GM23248 (cell line): Measurements from ENCODE around the gene RAB3IP. TPM values are rescaled to one million over a fixed set of nuclear protein-coding genes. Genes with fewer than 3 reads are reported as not detected.

Experiments
- DNase-seq: peaks from one replicate; pipeline ENCODE4 v3.0.0-alpha.2; 2015
- H2AFZ ChIP-seq: fragments of 200-600 bp; sonication (generic); 2 replicates; pipeline ENCODE4 v1.6.1; 2016; ENCODE audit warnings: antibody characterized with exemption
- H3F3A ChIP-seq: fragments of 200-600 bp; sonication (generic); 2 replicates; pipeline ENCODE4 v1.6.1; 2016; ENCODE audit warnings: mild to moderate bottlenecking, antibody characterized with exemption, mixed run types; ENCODE audit not compliant: insufficient read depth
- H3K27ac ChIP-seq: fragments of 200-600 bp; sonication (generic); 2 replicates; pipeline ENCODE4 v1.5.1; 2016; ENCODE audit warnings: mild to moderate bottlenecking
- H3K27me3 ChIP-seq: fragments of 200-600 bp; sonication (generic); replicated peaks from 2 replicates; pipeline ENCODE4 v1.6.1; 2016; ENCODE audit warnings: mild to moderate bottlenecking; ENCODE audit not compliant: insufficient read depth
- H3K36me3 ChIP-seq: fragments of 200-600 bp; sonication (generic); 2 replicates; pipeline ENCODE4 v1.6.1; 2016; ENCODE audit warnings: low read depth, mild to moderate bottlenecking
- H3K4me1 ChIP-seq: fragments of 200-600 bp; sonication (generic); 2 replicates; pipeline ENCODE4 v1.6.1; 2016; ENCODE audit warnings: mild to moderate bottlenecking; ENCODE audit not compliant: insufficient read depth
- H3K4me2 ChIP-seq: fragments of 200-600 bp; sonication (generic); one replicate; pipeline ENCODE4 v1.6.1; 2016; ENCODE audit warnings: mild to moderate bottlenecking; ENCODE audit not compliant: unreplicated experiment
- H3K4me3 ChIP-seq: fragments of 200-600 bp; sonication (generic); 2 replicates; pipeline ENCODE4 v1.5.1; 2016; ENCODE audit warnings: mild to moderate bottlenecking
- H3K79me2 ChIP-seq: fragments of 200-600 bp; sonication (generic); 2 replicates; pipeline ENCODE4 v1.6.1; 2016; ENCODE audit warnings: mild to moderate bottlenecking; ENCODE audit not compliant: insufficient read depth
- H3K9ac ChIP-seq: fragments of 200-600 bp; sonication (generic); 2 replicates; pipeline ENCODE4 v1.6.1; 2016; ENCODE audit warnings: mild to moderate bottlenecking
- H3K9me2 ChIP-seq: fragments of 200-600 bp; sonication (generic); 2 replicates; pipeline ENCODE4 v1.6.1; 2016; ENCODE audit warnings: mixed run types, mild to moderate bottlenecking, moderate library complexity; ENCODE audit not compliant: insufficient read depth
- H3K9me3 ChIP-seq: fragments of 200-600 bp; sonication (generic); one replicate; pipeline ENCODE4 v1.6.1; 2017; ENCODE audit warnings: low read depth
- H4K20me1 ChIP-seq: fragments of 200-600 bp; sonication (generic); 2 replicates; pipeline ENCODE4 v1.6.0; 2016; ENCODE audit not compliant: insufficient read depth
- EZH2 ChIP-seq: fragments of 200-600 bp; sonication (generic); IDR thresholded peaks from 2 replicates; pipeline ENCODE4 v1.6.1; 2018; ENCODE audit warnings: antibody characterized with exemption, mild to moderate bottlenecking; ENCODE audit not compliant: insufficient read depth, poor library complexity, severe bottlenecking
- EZH2phosphoT487 ChIP-seq: fragments of 200-600 bp; sonication (generic); IDR thresholded peaks from 2 replicates; pipeline ENCODE4 v1.6.1; 2018; ENCODE audit warnings: antibody characterized with exemption, moderate library complexity, mild to moderate bottlenecking, low read depth; ENCODE audit not compliant: insufficient read depth
- WGBS, 2 experiments: methylation state at CpG; one replicate each; pipeline ENCODE4 v1.1.6; 2015 to 2017; ENCODE audit warnings: low lambda C conversion rate in 2 of 2, low coverage in 1 of 2; ENCODE audit errors: missing lambda C conversion rate in 2 of 2; 5-methylcytosine and 5-hydroxymethylcytosine counted together
- in situ Hi-C: fragments of 300-500 bp; cut with MboI; formaldehyde crosslinking; loops from 2 replicates; pipeline ENCODE4 v1.15.0; 2020
- polyA plus RNA-seq: library from polyadenylated mRNA; unstranded; fragments of >200 nt; fragmentation: Nextera tagmentation; extraction: Ambion mirVana; gene quantifications from 2 replicates; pipeline ENCODE4 v1.2.1, GENCODE V29; 2016
- total RNA-seq: library from RNA; depleted of rRNA; stranded (reverse); fragments of >200 nt; shearing (Covaris generic); gene quantifications from 2 replicates; pipeline ENCODE4 v1.2.3, GENCODE V29; 2014

RAB3IP gene
- total and polyA plus RNA-seq, 2 experiments from 2014 or later, result 2.5 to 3.6 TPM

DNA sequence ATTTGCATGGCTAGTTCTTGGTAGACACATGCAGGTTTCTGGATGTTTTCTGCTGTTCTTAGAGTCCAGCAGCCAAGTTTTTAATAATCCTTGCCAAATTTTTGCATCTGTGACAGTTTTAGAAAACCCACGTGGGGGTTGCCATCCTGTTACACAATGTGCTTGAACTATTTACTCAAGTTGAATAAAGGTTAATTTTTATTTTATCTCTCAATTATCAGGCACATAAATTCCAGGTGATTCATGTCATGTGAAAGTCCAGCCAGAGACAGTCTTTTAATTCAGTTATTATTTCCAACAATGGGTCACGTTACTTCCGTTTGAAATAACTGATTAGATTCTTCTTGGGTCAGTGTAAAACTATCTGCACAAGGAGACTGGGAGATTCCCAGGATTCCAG is 102.1 kb downstream of the RAB3IP start:
- TF ChIP-seq EZH2, result no peak
- no peak for TF ChIP-seq EZH2phosphoT487
- in situ Hi-C loops, result no loop called here
- no peak overlapping the region for H3K27ac ChIP-seq
- H3K4me1 ChIP-seq, result no peaks in the 10 kb centered on the region
- H3K36me3 ChIP-seq, result no peaks in the 10 kb centered on the region
- H3K9me3 ChIP-seq, result no peaks in the 10 kb centered on the region
- H3F3A ChIP-seq, result no peaks in the 10 kb centered on the region
- H3K4me3 ChIP-seq, result no peak overlapping the region
- no peaks in the 10 kb centered on the region for H3K79me2 ChIP-seq
- H3K4me2 ChIP-seq, result no peak overlapping the region
- H3K9ac ChIP-seq, result no peak overlapping the region
- H2AFZ ChIP-seq, result no peak overlapping the region
- peaks cover 4% of the 10 kb centered on the region; the same call in 1 of the 2 replicates for H3K27me3 ChIP-seq
- 36% methylated on average over 3 of the region's 3 CpGs for WGBS, 2 experiments
- no peaks in the 10 kb centered on the region for H3K9me2 ChIP-seq
- DNase-seq, result no peak
- no peaks in the 10 kb centered on the region for H4K20me1 ChIP-seq

- Histone ChIP-seq H3K36me3 (no peaks in the 10 kb centered on the region), H3K4me2 (no peak overlapping the region), H3K27ac (no peak overlapping the region), H3K4me1 (no peaks in the 10 kb centered on the region), H3K27me3 (no peaks in the 10 kb centered on the region), H4K20me1 (no peaks in the 10 kb centered on the region), H3K9me3 (no peaks in the 10 kb centered on the region), H3K9me2 (no peaks in the 10 kb centered on the region), H2AFZ (no peak overlapping the region), H3F3A (no peaks in the 10 kb centered on the region), H3K4me3 (no peak overlapping the region), H3K9ac (no peak overlapping the region), H3K79me2 (no peaks in the 10 kb centered on the region)
- in situ Hi-C loops, result no loop called here
- 21 to 25% methylated on average over 2 of the region's 2 CpGs for WGBS, 2 experiments
- DNase-seq, result no peak
- TF ChIP-seq EZH2 (no peak), EZH2phosphoT487 (no peak)
Measured at GRCh38 chr12:69843608-69844007, 104.9 kb downstream of the RAB3IP start.

- DNase-seq, result no peak
- Histone ChIP-seq H3K27me3 (no peaks in the 10 kb centered on the region), H3F3A (no peaks in the 10 kb centered on the region), H3K9me3 (no peaks in the 10 kb centered on the region), H3K4me3 (no peak overlapping the region), H3K9ac (no peak overlapping the region), H3K4me1 (no peaks in the 10 kb centered on the region), H3K4me2 (no peak overlapping the region), H3K79me2 (no peaks in the 10 kb centered on the region), H2AFZ (no peak overlapping the region), H3K9me2 (no peaks in the 10 kb centered on the region), H3K27ac (no peak overlapping the region), H3K36me3 (no peaks in the 10 kb centered on the region), H4K20me1 (no peaks in the 10 kb centered on the region)
- TF ChIP-seq EZH2phosphoT487, result no peak
- TF ChIP-seq EZH2, result no peak
- 49 to 54% methylated on average over 7 of the region's 7 CpGs for WGBS, 2 experiments
- in situ Hi-C loops, result no loop called here
Measured at GRCh38 chr12:69844416-69844815, 105.8 kb downstream of the RAB3IP start.

DNA sequence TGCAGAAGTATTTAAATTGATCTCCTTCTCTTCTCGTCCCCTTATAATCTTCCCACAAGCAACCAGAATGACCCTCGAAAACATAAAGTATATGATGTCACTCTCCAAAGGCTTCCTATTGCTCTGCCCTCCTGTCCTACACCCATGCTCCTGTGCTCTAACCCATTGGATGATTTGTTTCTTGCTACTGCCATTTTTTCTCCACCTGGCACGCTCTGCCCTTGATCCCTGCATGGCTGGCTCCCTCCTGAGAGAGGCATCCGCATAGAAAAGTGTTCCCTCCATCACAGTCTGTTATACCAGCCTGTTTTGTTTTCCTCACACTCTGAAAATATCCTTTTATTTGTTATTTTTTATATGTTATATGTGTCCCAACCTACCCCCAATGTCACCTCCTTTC is 106.2 kb downstream of the RAB3IP start:
- Histone ChIP-seq H2AFZ (no peak overlapping the region), H3K79me2 (no peaks in the 10 kb centered on the region), H3F3A (no peaks in the 10 kb centered on the region), H3K27me3 (no peaks in the 10 kb centered on the region), H4K20me1 (no peaks in the 10 kb centered on the region), H3K27ac (no peak overlapping the region), H3K36me3 (no peaks in the 10 kb centered on the region), H3K9me3 (no peaks in the 10 kb centered on the region), H3K4me3 (no peak overlapping the region), H3K4me1 (no peaks in the 10 kb centered on the region), H3K9ac (no peak overlapping the region), H3K9me2 (no peaks in the 10 kb centered on the region), H3K4me2 (no peak overlapping the region)
- no peak for DNase-seq
- in situ Hi-C loops, result no loop called here
- 31 to 40% methylated on average over 4 of the region's 4 CpGs for WGBS, 2 experiments
- TF ChIP-seq EZH2phosphoT487 (no peak), EZH2 (no peak)

- Histone ChIP-seq H3K4me2 (no peak overlapping the region), H3K9ac (no peak overlapping the region), H3K4me1 (no peaks in the 10 kb centered on the region), H3K79me2 (no peaks in the 10 kb centered on the region), H3K27me3 (no peaks in the 10 kb centered on the region), H3K9me2 (no peaks in the 10 kb centered on the region), H3K4me3 (no peak overlapping the region), H3K36me3 (no peaks in the 10 kb centered on the region), H3K9me3 (no peaks in the 10 kb centered on the region), H3K27ac (no peak overlapping the region), H3F3A (no peaks in the 10 kb centered on the region), H4K20me1 (no peaks in the 10 kb centered on the region), H2AFZ (no peak overlapping the region)
- no peak for DNase-seq
- TF ChIP-seq EZH2phosphoT487 (no peak), EZH2 (no peak)
- in situ Hi-C loops, result no loop called here
Measured at GRCh38 chr12:69846976-69847375, 108.3 kb downstream of the RAB3IP start.
